Central memory CD4-positive, alpha-beta T cell (primary cell): ENCODE results near the gene RDH16.
A peak's percentile ranks its signal among the peaks of the same experiment; 100 is the strongest.

Experiments
- DNase-seq: peaks from one replicate; pipeline ENCODE4 v3.0.0; 2022
- total RNA-seq, 3 experiments: gene quantifications; one replicate each; lab custom pipeline; 2026; lab: John Stamatoyannopoulos, UW

Gene RDH16, protein sequence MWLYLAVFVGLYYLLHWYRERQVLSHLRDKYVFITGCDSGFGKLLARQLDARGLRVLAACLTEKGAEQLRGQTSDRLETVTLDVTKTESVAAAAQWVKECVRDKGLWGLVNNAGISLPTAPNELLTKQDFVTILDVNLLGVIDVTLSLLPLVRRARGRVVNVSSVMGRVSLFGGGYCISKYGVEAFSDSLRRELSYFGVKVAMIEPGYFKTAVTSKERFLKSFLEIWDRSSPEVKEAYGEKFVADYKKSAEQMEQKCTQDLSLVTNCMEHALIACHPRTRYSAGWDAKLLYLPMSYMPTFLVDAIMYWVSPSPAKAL
- 0.35 to 0.76 (median 0.39) reads per million in 3 experiments for total RNA-seq

DNA sequence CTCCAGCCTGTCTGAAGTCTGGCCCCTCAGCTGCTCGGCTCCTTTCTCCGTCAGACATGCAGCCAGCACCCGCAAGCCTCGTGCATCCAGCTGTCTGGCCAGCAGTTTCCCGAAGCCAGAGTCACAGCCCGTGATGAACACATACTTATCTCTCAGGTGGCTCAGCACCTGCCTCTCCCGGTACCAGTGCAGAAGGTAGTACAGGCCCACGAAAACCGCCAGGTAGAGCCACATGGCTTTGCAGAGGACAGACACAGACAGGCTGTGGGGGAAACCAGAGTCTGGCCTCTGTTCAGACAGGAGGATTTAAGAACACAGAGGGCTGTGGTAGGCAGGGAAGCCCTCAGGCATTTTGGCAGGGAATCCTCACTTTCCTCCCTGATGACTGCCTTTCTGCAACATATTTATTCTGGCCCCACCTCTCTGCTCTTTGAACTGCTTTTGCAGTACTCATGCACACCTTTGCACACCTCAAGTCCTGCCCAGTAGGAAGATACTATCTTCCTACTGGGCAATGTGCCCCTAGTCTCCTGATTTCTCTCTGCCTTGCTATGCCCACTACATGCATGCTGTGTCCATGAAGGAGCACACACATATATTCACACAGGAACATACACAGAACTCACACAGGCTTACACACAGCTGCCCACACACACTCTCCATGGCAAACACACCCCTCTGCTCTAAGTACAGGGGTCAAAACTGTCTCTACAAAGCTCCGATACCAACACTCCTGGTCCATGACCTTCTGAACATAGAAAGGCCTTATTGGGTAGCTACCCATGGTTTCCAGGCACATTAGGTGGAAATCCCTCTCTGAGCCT is at the start of gene RDH16:
RDH16 (minus strand) TSS at position 380 of the 824 bp plus-strand sequence; CDS start at position 234, 146 bp downstream.
- DNase-seq, result no peak

- no peak for DNase-seq
These were observed 49.5 kb upstream of the RDH16 start for GRCh38 chr12:57006809-57007475.

- peak; percentile 60 for DNase-seq
These were observed 48.8 kb upstream of the RDH16 start, which contains the start of gene ZBTB39 for GRCh38 chr12:57005980-57006808. Gene ZBTB39, minus strand, starts transcription at chr12:57006546. Its CDS starts 1,629 bp downstream, at chr12:57004917.

- DNase-seq, result no peak
These were observed 47.2 kb upstream of the RDH16 start for GRCh38 chr12:57004651-57005050.

DNA sequence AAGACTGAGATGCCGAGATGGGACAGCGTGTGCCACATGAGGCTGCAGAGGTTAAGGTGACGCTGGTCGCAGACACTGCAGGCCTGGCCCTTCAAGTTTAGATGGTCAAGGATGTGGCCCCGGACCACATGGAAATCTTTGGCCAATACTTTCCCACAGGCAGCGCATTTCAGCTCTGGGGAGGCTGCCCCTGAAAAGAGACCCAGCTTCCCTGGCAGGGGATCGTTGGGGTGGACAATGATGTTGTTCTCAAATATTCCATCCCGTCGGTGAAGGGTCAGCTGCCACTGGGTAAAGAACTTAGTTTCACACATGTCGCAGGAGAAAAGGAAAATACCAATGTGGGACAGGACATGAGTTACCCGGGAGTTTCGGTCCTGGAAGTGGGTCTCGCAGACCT is 46.0 kb upstream of the RDH16 start:
- no peak for DNase-seq

DNA sequence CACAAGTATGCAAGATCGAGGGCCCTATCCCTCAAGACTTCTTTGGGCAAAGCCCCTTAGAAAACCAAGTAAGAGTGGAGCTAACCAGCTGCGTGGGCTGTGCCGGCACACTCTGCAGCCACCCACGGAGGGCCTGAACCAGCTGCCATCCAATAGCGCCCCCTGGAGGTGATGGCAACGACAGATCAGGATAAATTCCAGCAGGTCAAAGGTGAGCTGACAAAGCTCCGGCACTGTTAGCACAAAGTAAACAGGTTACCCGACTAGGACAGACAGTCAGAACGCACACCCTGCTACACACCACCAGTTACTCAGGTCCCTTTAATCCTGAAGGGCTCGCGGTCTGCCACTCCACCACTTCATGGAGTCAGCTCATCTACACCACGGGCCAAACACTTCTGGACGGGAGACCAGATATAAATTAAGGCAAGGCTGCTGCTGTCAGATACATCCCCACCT is 44.1 kb upstream of the RDH16 start:
- DNase-seq, result peak; percentile 67

DNA sequence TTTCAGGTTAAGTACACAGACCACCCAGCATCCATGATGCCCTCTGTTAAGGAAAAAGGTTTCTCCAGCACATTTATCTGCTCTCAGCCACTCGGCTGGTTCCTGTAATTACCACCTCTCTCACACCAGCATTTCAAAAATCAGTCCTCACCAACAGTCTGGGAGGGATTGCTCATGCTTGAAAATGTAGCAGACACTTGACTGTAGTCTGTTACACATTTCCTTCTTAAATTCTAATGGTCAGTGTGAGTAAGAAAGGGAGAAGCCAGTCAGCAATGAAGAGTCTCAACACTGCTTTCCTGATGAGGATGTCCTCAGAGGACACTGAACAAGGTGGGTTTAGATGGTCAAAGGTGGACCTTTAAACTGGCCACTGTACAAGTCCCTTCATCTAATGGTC is 43.0 kb upstream of the RDH16 start:
- DNase-seq, result no peak

- DNase-seq, result no peak
These were observed 42.0 kb upstream of the RDH16 start for GRCh38 chr12:56999456-56999855.

GRCh38 chr12:56998981-56999380 is 41.6 kb upstream of the RDH16 start:
- DNase-seq, result no peak

GRCh38 chr12:56998316-56998715 is 40.9 kb upstream of the RDH16 start:
- no peak for DNase-seq

DNA sequence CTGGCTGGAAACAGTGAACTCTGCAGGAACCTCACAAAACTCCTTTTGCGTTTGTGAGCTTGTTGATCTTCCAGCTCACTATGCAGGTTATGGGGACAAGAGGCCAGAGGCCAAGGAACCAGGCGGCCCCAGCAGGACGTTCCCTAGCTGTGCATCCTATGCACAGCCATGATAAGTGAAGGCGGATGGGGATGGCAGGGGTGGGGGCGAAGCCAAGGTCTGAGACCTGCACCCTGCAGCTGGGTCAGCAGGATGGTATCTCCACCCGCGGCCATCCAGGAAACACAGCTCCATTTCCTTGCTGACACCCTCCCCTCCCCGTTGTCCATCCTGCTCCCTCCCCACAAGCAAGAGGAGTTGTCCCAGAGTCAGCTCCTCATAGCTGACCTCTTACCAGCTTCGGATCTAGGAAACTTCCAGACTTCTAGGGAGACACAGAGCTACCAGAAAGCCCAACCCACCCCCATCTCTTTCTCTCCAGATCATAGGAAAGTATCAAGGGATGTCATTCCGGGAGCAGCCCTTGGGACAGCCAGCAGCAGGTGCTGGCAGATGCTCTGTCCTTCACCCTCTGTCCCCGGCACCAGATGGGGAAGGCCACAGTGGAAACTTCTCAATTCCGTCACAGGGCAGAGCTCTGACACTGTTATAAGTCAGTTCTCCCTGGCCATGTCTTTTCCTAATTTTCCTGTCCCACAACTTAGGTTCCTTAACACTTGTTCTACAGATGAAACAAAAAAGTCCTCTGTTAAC is 39.6 kb upstream of the RDH16 start:
- no peak for DNase-seq

GRCh38 chr12:56995930-56996496 is 38.6 kb upstream of the RDH16 start:
- DNase-seq, result no peak

- DNase-seq, result no peak
These were observed 38.0 kb upstream of the RDH16 start for GRCh38 chr12:56995201-56995929.

DNA sequence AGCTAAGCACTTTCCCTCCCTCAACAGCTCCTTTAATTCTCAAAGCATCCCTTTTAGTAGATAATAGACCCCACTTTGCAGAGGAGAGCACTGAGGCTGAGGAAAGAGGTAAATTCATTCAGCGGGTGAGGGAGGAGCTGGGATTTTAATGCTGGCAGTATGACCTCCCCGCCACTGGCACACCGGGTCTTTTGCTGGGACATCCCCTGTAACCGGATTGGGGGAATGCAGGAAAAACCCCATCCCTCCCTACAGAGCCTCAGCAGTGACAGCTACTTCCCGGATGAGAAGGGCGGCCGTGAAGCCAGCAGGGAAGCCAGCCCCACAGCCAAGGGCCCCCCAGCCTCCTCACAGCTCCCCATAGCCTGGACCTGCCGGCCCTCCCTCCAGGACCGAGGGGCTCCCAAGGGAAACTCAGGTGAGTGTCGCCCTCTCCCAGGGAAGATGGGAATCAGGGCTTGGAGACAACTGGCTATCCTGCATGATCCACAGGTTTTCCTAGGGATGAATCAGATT is 36.9 kb upstream of the RDH16 start:
- DNase-seq, result no peak

GRCh38 chr12:56993346-56993745 is 35.9 kb upstream of the RDH16 start:
- no peak for DNase-seq

DNA sequence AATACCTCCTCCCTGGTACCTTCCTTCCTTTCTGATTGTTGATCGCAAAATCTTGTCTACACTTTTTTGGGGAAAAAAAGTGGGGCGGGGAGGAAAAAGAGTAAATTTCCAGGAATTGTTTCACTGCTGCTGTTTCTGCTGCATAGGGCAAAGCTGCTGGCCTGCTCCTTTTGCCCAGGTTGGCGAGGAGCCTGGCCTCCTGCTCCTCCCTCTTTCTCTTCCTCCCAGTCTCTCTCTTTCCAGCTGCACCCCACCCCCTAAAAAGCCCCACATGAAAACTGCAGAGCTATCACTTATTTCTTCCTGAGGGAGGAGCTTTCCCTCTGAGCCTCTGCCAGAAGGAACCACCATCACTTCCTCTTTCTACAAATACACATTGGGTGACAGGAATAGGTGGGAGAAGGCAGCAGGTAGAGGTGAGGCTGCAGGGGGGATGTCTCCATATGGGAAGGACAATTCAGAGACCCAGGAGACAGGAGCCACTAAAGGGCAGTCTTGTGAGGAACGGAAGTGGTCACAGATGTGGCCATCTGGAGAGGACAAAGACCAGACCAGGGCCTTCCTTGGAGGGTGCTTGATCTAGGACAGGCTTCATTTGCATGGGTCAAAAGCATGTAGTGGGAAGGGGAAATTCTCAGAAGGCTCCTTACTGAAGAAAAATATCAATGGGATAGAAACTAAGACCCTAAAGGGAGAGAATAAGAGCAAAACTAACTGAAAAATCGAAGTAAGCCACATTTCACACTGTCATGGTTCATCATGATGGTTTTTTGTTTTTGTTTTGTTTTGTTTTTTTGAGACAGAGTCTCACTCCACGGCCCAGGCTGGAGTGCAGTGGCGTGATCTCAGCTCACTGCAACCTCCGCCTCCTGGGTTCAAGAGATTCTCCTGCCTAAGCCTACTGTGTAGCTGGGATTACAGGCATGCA is 34.2 kb upstream of the RDH16 start:
- no peak for DNase-seq

- no peak for DNase-seq
These were observed 33.4 kb upstream of the RDH16 start for GRCh38 chr12:56990648-56991318.

DNA sequence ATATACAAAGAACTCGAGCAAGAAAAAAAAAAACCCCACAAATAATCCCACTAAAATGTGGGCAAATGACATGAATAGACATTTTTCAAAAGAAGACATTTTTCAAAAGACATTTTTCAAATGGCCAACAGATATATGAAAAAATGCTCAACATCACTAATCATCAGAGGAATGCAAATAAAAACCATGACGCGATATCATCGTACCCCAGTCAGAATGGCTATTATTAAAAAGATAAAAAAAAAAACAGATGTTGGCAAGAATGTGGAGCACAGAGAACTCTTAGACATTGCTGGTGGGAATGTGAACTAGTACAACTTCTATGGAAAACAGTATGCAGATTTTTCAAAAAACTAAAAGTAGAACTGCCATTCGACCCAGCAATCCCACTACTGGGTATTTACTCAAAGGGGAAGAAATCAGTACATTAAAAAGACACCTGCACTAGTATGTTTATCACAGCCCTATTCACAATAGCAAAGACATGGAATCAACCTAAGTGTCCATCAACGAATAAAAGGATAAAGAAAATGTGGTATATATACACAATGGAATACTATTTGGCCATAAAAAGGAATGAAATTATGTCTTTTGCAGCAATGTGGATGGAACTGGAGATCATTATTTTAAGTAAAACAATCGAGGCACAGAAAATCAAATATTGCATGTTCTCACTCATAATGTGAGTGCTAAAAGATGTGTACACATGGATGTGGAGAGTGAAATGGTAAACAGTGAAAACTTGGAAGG is 32.6 kb upstream of the RDH16 start:
- no peak for DNase-seq
